22Rv1 (cell line): ENCODE results near the gene LRRD1.

Experiments used
- CTCF ChIP-seq: fragments of 450-650 bp; IDR thresholded peaks from 2 replicates; pipeline ENCODE4 v1.5.1; 2017; ENCODE audit warnings: mild to moderate bottlenecking
- ZFX ChIP-seq: fragments of 450-650 bp; IDR thresholded peaks from 2 replicates; pipeline ENCODE4 v1.6.1; 2017; ENCODE audit warnings: antibody characterized with exemption, borderline replicate concordance

DNA sequence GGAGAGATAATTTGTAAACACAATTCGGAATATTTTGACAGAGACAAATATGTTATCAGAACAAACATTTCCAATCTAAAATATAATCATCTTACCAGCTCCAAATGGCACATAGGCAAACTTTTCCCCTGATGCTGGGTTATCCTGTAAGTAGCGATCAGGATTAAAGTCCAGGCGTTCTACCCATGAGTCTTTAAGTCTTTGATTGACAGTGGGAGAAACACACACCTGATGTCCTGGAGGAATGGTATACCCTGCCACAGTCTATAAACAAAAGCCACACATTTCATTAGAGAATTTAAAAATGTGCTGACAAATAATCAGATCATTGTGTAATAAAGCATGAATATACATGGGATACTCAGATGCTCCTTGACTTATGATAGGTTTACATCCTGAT lies 62.0 kb downstream of the LRRD1 start:
- TF ChIP-seq CTCF (no peak), ZFX (no peak)
